ENCODE measurements around the gene CTPS2.
"Not testable (repeated sequence)": the region's sequence is repeated elsewhere in the genome, so short reads cannot be mapped to it uniquely, and the experiment has no call there.

CTPS2 gene

GRCh38 chrX:16712548-16713155 lies at the start of gene CTPS2:
CTPS2 (minus strand) TSS chrX:16712669; CDS start chrX:16702902, 9,767 bp downstream.
- peak in 52 of 58 donors; percentile 0 to 48 (median 14) for DNase-seq

GRCh38 chrX:16761500-16761899 lies 49.0 kb upstream of the CTPS2 start:
- not testable (repeated sequence) for DNase-seq

GRCh38 chrX:16756724-16757123 lies 44.3 kb upstream of the CTPS2 start:
- no peak for DNase-seq

- no peak for DNase-seq
Observed at GRCh38 chrX:16754019-16754418, 41.5 kb upstream of the CTPS2 start.

GRCh38 chrX:16750136-16750535 lies 37.7 kb upstream of the CTPS2 start:
- no peak for DNase-seq

GRCh38 chrX:16748425-16748824 lies 36.0 kb upstream of the CTPS2 start:
- no peak for DNase-seq

GRCh38 chrX:16745659-16746058 lies 33.2 kb upstream of the CTPS2 start:
- no peak for DNase-seq

- no peak for DNase-seq
Observed at GRCh38 chrX:16745102-16745501, 32.6 kb upstream of the CTPS2 start.

GRCh38 chrX:16743604-16744325 lies 31.3 kb upstream of the CTPS2 start:
- no peak for DNase-seq

GRCh38 chrX:16739574-16739973 lies 27.1 kb upstream of the CTPS2 start:
- no peak for DNase-seq

GRCh38 chrX:16737024-16737423 lies 24.6 kb upstream of the CTPS2 start:
- no peak for DNase-seq

GRCh38 chrX:16733013-16733412 lies 20.5 kb upstream of the CTPS2 start:
- no peak for DNase-seq

- DNase-seq: no peak
Observed at GRCh38 chrX:16730450-16730849, 18.0 kb upstream of the CTPS2 start.

GRCh38 chrX:16727637-16728036 lies 15.2 kb upstream of the CTPS2 start:
- no peak for DNase-seq

- DNase-seq: not testable (repeated sequence)
Observed at GRCh38 chrX:16726347-16726988, 14.0 kb upstream of the CTPS2 start.

- no peak for DNase-seq
Observed at GRCh38 chrX:16725072-16725471, 12.6 kb upstream of the CTPS2 start.

- no peak for DNase-seq
Observed at GRCh38 chrX:16722481-16722880, 10.0 kb upstream of the CTPS2 start.

- peak; percentile 29 to 98 (median 90) for DNase-seq
Observed at GRCh38 chrX:16719334-16720084, 7.0 kb upstream of the CTPS2 start, which contains the start of gene SYAP1. SYAP1 (plus strand) TSS chrX:16719612; CDS start chrX:16719725, 113 bp downstream.

- DNase-seq: no peak
Observed at GRCh38 chrX:16718824-16719333, 6.4 kb upstream of the CTPS2 start.

- not testable (repeated sequence) for DNase-seq
Observed at GRCh38 chrX:16716451-16716850, 4.0 kb upstream of the CTPS2 start.

- DNase-seq: not testable (repeated sequence)
Observed at GRCh38 chrX:16715638-16716037, 3.2 kb upstream of the CTPS2 start.
